Stimulated activated CD8-positive, alpha-beta memory T cell treated with anti-CD3 and anti-CD28 coated beads, Interleukin-7, amount 100 ng/mL, for 4 hours (primary cell): ENCODE results near the gene ZNF726.
"Not testable (repeated sequence)": the region's sequence is repeated elsewhere in the genome, so short reads cannot be mapped to it uniquely, and the experiment has no call there.

ENCODE experiments used
- DNase-seq, 2 donors: peaks; one replicate each; pipeline ENCODE4 v3.0.0-alpha.2; 2020; ENCODE audit warnings: low read depth in 2 of 2

ZNF726 gene

DNA sequence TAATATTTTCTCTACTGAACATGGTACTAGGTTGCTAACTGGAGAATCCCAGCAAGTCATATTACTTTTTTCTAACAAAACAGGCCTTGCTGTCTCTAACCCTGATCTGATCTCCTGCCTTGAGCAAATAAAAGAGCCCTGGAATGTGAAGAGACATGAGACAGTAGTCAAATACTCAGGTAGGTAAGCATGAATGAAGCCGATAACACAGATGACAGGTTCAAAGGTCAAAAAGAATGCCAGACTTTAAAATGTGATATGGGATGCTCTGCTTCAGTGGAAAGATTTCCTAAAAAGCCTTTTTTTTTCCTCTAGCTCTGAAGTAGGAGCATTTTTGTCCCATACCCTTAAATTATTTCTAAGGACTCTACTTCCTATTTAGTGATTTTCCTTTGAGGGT lies 28.7 kb downstream of the ZNF726 start:
- DNase-seq = no peak

DNA sequence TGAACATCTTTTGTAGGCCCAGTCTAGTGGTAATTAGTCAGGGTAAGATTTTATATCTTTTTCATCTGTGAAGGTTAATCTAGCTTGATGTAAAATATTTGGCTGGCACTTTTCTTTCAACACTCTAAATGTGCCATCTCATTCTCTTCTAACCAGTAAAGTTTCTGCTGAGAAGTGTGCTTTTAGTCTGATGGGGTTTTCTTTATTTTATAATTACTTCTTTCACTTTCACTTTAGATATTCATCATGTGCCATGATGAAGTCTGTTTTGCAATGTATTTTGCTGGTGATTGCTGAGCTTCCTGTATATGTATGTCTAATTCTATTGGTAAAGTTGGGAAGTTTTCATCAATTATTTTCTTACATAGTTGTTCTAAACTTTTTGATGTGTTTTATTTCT lies 31.9 kb downstream of the ZNF726 start:
- DNase-seq = no peak

DNA sequence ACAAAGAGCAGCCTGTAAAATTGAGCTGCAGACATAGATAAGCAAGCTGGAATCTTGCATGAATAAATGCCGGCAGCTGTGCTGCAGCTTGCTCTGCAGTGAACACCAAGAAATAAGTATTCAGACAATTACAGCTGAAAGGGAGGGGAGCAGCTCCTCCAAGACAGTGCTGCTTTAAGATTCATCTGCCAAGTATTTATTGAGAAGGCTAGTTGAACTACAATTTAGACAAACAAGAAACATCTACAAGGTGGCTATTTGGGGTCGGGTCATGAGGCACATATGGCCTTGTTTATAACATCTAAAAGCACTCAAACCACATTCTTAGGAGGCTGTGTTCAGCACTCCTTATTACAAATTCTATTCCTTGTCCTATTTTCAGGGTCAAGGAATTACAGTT lies 34.9 kb downstream of the ZNF726 start:
- DNase-seq = no peak

- DNase-seq = no peak
Measured at GRCh38 chr19:23956051-23956450, 41.4 kb downstream of the ZNF726 start.

GRCh38 chr19:23957660-23958281 lies 43.1 kb downstream of the ZNF726 start:
- DNase-seq = no peak

GRCh38 chr19:23963396-23963795 lies 48.7 kb downstream of the ZNF726 start:
- not testable (repeated sequence) for DNase-seq

- not testable (repeated sequence) for DNase-seq
Measured at GRCh38 chr19:23963881-23964280, 49.2 kb downstream of the ZNF726 start.

GRCh38 chr19:23964334-23964733 lies 49.6 kb downstream of the ZNF726 start:
- not testable (repeated sequence) for DNase-seq

DNA sequence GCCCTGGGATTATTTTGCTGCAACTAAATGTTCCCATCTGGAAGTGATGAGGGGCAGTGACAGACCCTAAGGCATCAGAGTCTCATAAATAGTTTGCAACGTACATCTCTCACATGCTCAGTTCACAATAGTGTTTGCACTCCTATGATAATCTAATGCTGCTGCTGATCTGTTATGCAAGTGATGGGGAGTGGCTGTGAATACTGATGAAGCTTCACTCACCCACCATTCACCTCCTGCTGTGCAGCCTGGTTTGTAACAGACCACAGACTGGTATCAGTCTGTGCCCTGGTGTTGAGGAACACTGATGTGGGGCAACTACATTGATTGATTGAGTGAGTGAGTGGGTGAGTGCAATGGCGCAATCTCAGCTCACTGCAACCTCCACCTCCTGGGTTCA lies 54.9 kb downstream of the ZNF726 start:
- DNase-seq = no peak

GRCh38 chr19:23971598-23971997 lies 56.9 kb downstream of the ZNF726 start:
- DNase-seq = no peak

GRCh38 chr19:23972161-23972560 lies 57.5 kb downstream of the ZNF726 start:
- no peak for DNase-seq

DNA sequence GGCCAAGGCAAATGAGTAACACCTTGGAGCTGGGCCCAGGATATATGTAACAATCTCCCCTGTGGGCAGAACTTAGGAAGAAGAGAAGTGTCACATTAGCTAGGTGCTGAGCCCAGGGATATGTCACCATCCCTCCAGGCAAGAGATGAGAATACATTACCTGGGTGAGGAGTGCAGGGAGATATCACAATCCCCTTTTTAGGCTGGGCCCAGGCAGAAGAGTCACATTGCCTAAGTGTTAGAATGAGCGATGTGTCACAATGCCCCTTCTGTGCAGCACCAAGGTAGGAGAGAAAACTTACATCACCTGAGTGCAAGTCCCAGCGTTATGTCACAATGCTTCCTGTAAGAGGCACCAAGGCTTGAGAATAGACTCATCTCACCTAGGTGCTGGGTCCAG lies 60.3 kb downstream of the ZNF726 start:
- DNase-seq = no peak

DNA sequence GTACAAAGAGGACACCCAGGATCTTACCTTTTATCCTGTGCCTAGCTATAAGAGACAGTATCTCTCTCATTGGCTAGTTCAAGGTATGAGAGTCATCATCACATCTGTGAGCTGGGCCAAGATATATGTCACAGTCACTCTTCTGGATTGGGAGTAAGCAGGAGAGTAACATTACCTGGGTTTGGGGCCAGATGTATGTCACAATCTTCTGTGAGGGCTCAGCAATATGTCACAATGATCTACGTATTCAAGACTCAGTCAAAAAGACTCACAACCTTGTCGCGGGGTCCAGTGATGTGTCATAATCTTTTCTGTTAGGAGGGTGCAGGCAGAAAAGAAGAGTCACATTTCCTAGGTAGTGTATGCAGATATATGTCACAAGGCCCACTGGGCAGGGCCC lies 61.9 kb downstream of the ZNF726 start:
- DNase-seq = not testable (repeated sequence)

DNA sequence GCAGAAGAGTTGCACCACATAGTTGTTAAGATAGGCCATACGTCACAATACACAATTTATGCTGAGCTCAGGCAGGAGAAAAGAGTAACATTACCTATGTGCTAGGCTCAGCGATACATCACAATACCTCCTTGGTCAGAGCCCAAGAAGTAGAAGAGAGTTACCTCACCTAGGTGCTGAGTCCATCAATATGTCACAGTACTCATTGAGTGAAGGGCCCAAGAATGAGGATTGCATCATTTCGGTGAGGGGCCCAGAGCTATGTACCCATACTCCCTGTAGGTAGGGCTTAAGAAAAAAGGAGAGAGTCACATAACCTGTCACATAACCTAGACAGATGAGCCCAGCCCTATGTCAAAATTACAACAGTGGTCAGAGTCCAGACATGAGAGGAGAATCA lies 62.6 kb downstream of the ZNF726 start:
- not testable (repeated sequence) for DNase-seq

GRCh38 chr19:23978068-23978467 lies 63.4 kb downstream of the ZNF726 start:
- DNase-seq = no peak

DNA sequence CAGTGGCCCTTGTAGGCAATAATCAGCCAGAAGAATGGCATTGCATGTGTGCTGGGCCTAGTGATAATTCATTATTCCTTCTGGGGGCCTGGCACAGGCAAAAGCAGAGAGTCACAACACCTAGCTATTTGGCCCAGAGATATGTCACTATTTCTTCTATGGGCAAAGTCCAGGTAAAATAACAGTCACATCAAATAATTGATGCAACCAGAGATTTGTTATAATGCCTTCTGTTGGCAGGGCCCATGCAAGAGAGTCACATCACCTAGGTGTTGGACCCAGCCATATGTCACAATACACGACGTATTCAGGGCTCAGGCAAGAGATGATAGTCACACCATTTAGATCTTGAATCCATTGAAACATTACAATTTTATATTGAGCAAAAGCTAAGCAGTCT lies 66.1 kb downstream of the ZNF726 start:
- DNase-seq = no peak

GRCh38 chr19:23981863-23982262 lies 67.2 kb downstream of the ZNF726 start:
- no peak for DNase-seq

- DNase-seq = no peak
Measured at GRCh38 chr19:23983406-23983805, 68.7 kb downstream of the ZNF726 start.
